HG03571 (cell line): ENCODE measurements around the gene LAMA2.

Experiments used
- ATAC-seq: cut with Tn5 transposase; IDR thresholded peaks from one replicate; pipeline ENCODE4 v1.9.1; 2021; ENCODE audit not compliant: unreplicated experiment

LAMA2 gene

GRCh38 chr6:129485746-129486145 lies 602.8 kb downstream of the LAMA2 start:
- no peak for ATAC-seq

- ATAC-seq, result no peak
Measured at GRCh38 chr6:129486327-129486726, 603.4 kb downstream of the LAMA2 start.

GRCh38 chr6:129488313-129488712 lies 605.4 kb downstream of the LAMA2 start:
- ATAC-seq, result no peak

- ATAC-seq, result no peak
Measured at GRCh38 chr6:129489215-129489765, 606.4 kb downstream of the LAMA2 start.

- peak; percentile 88 for ATAC-seq
Measured at GRCh38 chr6:129490521-129491255, 607.8 kb downstream of the LAMA2 start.

GRCh38 chr6:129491436-129491835 lies 608.5 kb downstream of the LAMA2 start:
- ATAC-seq, result no peak

GRCh38 chr6:129492260-129492659 lies 609.3 kb downstream of the LAMA2 start:
- ATAC-seq, result no peak

GRCh38 chr6:129493354-129493902 lies 610.5 kb downstream of the LAMA2 start:
- no peak for ATAC-seq

GRCh38 chr6:129494099-129494498 lies 611.2 kb downstream of the LAMA2 start:
- ATAC-seq, result no peak

GRCh38 chr6:129494586-129494985 lies 611.6 kb downstream of the LAMA2 start:
- ATAC-seq, result no peak

GRCh38 chr6:129495652-129496051 lies 612.7 kb downstream of the LAMA2 start:
- no peak for ATAC-seq

GRCh38 chr6:129497481-129498441 lies 614.8 kb downstream of the LAMA2 start:
- ATAC-seq, result no peak

- no peak for ATAC-seq
Measured at GRCh38 chr6:129498541-129498940, 615.6 kb downstream of the LAMA2 start.

GRCh38 chr6:129498950-129499842 lies 616.3 kb downstream of the LAMA2 start:
- ATAC-seq, result peak; percentile 86

GRCh38 chr6:129499843-129500219 lies 616.9 kb downstream of the LAMA2 start:
- ATAC-seq, result no peak

GRCh38 chr6:129500958-129501739 lies 618.2 kb downstream of the LAMA2 start:
- ATAC-seq, result no peak

GRCh38 chr6:129501740-129502660 lies 619.1 kb downstream of the LAMA2 start:
- ATAC-seq, result no peak

- ATAC-seq, result no peak
Measured at GRCh38 chr6:129504456-129504855, 621.5 kb downstream of the LAMA2 start.
